Activated naive CD8-positive, alpha-beta T cell treated with anti-CD3 and anti-CD28 coated beads for 36 hours (primary cell): Measurements from ENCODE around the gene STK26. TPM values are rescaled to one million over a fixed set of nuclear protein-coding genes. Genes with fewer than 3 reads are reported as not detected.
"Not testable (repeated sequence)": the region's sequence is repeated elsewhere in the genome, so short reads cannot be mapped to it uniquely, and the experiment has no call there.

Experiments used
- DNase-seq: peaks from one replicate; pipeline ENCODE4 v3.0.0; 2021
- H3K27ac Mint-ChIP-seq: one replicate; pipeline ENCODE4 v1.8.0; 2022; ENCODE audit warnings: mild to moderate bottlenecking, moderate library complexity, mixed read lengths
- H3K27me3 Mint-ChIP-seq: one replicate; pipeline ENCODE4 v1.8.0; 2022; ENCODE audit warnings: mild to moderate bottlenecking, mixed read lengths
- H3K36me3 Mint-ChIP-seq: one replicate; pipeline ENCODE4 v1.8.0; 2021; ENCODE audit warnings: mild to moderate bottlenecking, mixed read lengths
- H3K4me1 Mint-ChIP-seq: one replicate; pipeline ENCODE4 v1.8.0; 2021; ENCODE audit warnings: mixed read lengths
- H3K4me3 Mint-ChIP-seq: one replicate; pipeline ENCODE4 v1.8.0; 2022; ENCODE audit warnings: mild to moderate bottlenecking, moderate library complexity, mixed read lengths
- H3K9me3 Mint-ChIP-seq: one replicate; pipeline ENCODE4 v1.8.0; 2022; ENCODE audit warnings: mixed read lengths
- total RNA-seq, 2 experiments: library from RNA; stranded (reverse); gene quantifications; one replicate each; pipeline ENCODE4 v1.2.3, GENCODE V29; 2021

STK26 gene
- total RNA-seq, 2 experiments from 2014 or later = 76.4 TPM

DNA sequence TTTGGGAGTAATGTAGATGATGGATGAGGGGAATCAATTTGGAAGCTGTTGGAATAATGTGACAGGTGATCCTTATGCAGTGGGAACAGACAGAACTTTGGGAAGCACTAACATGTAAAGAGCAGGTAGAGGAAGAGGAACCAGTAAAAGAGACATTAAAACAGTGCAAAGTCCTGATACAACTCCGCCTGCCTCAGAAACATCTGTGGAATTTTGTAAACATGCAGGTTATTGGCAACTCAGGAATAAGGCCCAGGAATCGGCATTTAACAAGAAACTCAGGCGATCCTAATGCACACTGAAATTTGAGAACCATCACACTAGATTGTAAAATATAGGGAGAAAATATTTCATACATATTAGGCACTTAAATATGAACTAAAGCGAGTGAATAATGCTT is 75.6 kb downstream of the STK26 start:
- H3K27ac Mint-ChIP-seq, H3K4me3 Mint-ChIP-seq, H3K4me1 Mint-ChIP-seq, DNase-seq, H3K9me3 Mint-ChIP-seq, H3K27me3 Mint-ChIP-seq, H3K36me3 Mint-ChIP-seq: not testable (repeated sequence)

DNA sequence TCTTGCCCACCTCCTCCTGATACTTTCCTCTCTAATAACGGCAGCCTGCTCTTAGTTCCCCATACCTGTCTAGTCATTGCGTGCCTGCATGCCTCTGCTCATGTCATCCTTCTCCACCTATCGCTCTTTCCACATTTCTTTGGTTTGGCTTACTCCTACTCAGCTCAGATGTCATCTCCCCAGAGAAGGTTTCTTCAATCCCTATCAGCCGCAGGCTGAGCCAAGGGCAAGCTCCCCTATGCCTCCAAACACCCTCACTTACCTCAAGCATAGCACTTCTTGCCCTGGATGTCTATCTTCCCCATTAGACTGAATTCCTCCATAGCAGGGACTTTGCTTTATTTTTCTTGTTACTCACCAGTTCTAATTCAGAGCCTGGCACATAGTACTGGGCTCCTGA is 78.1 kb downstream of the STK26 start:
- Mint-ChIP-seq H3K4me3 (no peak overlapping the region), H3K4me1 (no peaks in the 10 kb centered on the region), H3K36me3 (no peaks in the 10 kb centered on the region), H3K27me3 (no peaks in the 10 kb centered on the region), H3K27ac (no peak overlapping the region), H3K9me3 (no peaks in the 10 kb centered on the region)
- no peak for DNase-seq

- Mint-ChIP-seq H3K36me3 (no peaks in the 10 kb centered on the region), H3K27ac (no peak overlapping the region), H3K4me3 (no peak overlapping the region), H3K9me3 (no peaks in the 10 kb centered on the region), H3K4me1 (no peaks in the 10 kb centered on the region), H3K27me3 (no peaks in the 10 kb centered on the region)
- no peak for DNase-seq
These were observed 78.7 kb downstream of the STK26 start for GRCh38 chrX:132101799-132102198.

DNA sequence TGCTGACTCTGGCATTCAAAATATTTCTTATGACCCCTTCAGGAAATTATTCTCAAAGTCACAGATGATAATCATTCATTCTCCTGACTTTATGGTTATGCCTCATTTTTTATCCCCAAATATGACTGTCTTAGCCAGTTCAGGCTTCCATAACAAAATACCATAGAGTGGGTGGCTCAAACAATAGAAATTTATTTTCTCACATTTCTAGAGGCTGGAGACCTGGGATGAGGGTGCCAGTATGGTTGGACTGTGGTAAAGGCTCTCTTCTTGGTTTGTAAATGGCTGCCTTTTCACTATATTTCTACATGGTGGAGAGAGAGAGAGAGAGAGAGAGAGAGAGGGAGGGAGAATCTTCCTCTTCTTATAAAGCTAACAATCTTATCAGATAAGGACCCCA is 84.2 kb downstream of the STK26 start:
- Mint-ChIP-seq H3K36me3 (no peaks in the 10 kb centered on the region), H3K27me3 (no peaks in the 10 kb centered on the region), H3K4me1 (no peaks in the 10 kb centered on the region)

DNA sequence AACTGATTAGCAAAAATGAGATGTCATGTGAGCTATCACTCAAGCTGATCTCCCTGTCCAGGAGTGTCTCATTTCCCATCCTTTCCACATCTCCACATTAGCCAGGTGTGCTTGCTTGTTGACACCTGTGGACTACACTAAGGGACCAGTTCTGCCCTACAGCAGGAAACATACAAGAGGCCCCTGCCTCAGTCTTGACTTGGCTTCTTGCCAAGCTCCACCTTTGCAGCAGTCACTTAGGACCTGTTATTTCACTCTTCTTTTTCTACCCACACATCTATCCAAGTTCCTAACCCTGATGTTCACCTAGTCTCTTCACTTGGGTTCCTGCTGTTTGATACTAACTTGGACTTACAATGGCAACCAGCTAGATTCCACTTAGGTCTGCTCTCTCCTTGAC is 91.5 kb downstream of the STK26 start:
- no peaks in the 10 kb centered on the region for H3K9me3 Mint-ChIP-seq
- no peak overlapping the region for H3K27ac Mint-ChIP-seq
- H3K36me3 Mint-ChIP-seq = no peaks in the 10 kb centered on the region
- no peak for DNase-seq
- H3K27me3 Mint-ChIP-seq = no peaks in the 10 kb centered on the region
- no peak overlapping the region for H3K4me3 Mint-ChIP-seq
- H3K4me1 Mint-ChIP-seq = peaks cover 2% of the 10 kb centered on the region

More for the DNA sequence above, 84.2 kb downstream of the STK26 start:
- no peak for DNase-seq
- Mint-ChIP-seq H3K4me3 (no peak overlapping the region), H3K27ac (no peak overlapping the region), H3K9me3 (no peaks in the 10 kb centered on the region)

DNA sequence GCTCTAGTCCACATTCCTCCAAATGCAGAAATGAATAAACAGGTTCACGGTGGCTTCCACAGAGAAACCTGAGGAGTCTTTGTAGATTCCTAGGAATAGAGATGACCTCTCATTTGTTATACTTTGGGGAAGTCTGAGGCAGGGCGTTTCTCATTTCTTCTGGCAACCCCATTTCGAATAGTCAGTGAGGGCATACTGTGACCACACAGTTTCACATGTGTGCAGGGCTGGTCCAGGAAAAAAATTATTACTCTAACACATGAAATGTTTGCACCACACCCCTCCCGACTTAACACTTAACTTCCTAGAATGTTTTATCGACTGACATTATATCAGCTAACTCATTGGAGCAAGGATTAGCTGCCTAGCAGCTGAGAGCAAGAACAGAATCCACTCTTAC is 92.7 kb downstream of the STK26 start:
- peaks cover 2% of the 10 kb centered on the region for H3K4me1 Mint-ChIP-seq
- no peaks in the 10 kb centered on the region for H3K27me3 Mint-ChIP-seq
- no peak for DNase-seq

DNA sequence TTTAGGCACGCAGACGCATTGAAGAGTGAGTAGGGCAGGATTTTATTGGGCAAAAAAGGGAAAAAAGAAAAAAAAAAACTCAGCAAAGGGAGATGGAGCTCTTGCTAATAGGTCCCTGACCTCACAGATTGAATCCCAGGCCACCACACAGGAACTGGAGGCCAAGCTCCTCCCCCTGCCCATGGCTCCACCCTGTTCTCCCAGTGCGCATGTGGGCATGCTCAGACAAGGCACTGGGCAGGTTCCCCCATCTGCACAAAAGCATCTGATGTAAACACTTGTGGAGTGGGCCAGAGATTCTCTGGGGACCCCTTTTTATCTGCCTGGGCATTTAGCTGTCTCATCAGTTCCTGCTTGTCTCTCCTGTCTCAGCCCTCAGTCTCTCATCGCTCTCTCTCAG is 95.3 kb downstream of the STK26 start:
- no peak overlapping the region for H3K4me3 Mint-ChIP-seq

More for the DNA sequence above, 92.7 kb downstream of the STK26 start:
- Mint-ChIP-seq H3K9me3 (no peaks in the 10 kb centered on the region), H3K36me3 (no peaks in the 10 kb centered on the region), H3K4me3 (no peak overlapping the region), H3K27ac (no peak overlapping the region)

DNA sequence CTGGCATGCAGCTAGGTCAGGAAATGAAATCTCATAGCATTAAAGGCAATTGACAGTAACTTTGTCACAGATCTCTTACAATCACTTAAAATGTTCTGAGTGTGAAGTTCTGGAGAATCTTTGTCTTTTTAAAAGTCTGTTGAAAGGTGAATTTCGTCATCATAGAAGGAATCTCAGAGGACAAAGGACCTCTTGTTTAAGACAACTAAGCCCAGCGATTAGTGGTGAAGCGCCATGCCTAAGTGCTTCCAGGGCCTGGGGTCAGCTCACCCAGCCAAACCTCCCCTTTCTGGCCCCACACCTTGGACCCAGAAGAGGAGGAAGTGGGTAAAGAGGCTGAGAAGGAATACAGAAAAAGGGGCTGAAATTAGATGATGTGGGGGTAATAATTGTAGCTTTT is 96.2 kb downstream of the STK26 start:
- Mint-ChIP-seq H3K36me3 (no peaks in the 10 kb centered on the region), H3K27ac (no peak overlapping the region), H3K27me3 (no peaks in the 10 kb centered on the region), H3K9me3 (no peaks in the 10 kb centered on the region), H3K4me3 (no peak overlapping the region), H3K4me1 (no peaks in the 10 kb centered on the region)
- DNase-seq = no peak

More for the DNA sequence above, 95.3 kb downstream of the STK26 start:
- Mint-ChIP-seq H3K36me3 (no peaks in the 10 kb centered on the region), H3K27me3 (no peaks in the 10 kb centered on the region), H3K27ac (no peak overlapping the region), H3K4me1 (peaks cover 2% of the 10 kb centered on the region), H3K9me3 (no peaks in the 10 kb centered on the region)
- DNase-seq = no peak

DNA sequence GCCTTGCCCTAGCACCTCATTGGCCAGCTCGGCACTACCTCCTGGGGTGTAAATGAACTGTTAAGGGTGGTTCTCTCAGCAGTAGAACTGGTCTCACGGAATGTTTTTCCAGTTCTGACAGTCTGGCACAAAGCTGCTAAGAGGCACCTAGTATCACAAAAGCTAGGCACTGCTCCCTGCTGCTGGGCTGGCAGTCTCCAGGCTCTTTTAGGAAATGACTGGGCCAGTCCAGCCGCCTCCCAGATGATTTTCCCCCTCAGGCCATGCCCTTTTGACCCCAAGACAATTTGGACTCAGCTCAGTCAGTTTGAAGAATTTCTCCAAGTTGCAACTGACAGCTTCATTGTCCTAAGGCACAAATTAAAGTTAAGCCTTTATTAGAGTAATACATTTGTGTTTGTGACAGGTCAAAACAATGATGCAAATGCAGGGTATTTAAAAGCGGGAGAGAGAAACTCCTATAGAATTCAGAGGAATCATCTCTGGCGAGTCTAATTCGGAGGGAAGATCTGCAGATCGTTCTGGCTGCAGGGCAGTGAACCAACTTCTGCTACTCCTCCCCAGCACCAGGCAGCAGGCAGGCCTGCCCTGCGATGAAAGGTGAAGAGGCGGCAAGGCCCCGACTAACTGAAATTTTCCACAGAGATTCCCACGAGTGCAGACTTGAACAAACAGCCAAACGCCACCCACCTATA is 96.9 kb downstream of the STK26 start:
- Mint-ChIP-seq H3K4me1 (no peaks in the 10 kb centered on the region), H3K4me3 (no peak overlapping the region), H3K9me3 (no peaks in the 10 kb centered on the region), H3K27ac (no peak overlapping the region), H3K27me3 (no peaks in the 10 kb centered on the region), H3K36me3 (no peaks in the 10 kb centered on the region)
- no peak for DNase-seq

DNA sequence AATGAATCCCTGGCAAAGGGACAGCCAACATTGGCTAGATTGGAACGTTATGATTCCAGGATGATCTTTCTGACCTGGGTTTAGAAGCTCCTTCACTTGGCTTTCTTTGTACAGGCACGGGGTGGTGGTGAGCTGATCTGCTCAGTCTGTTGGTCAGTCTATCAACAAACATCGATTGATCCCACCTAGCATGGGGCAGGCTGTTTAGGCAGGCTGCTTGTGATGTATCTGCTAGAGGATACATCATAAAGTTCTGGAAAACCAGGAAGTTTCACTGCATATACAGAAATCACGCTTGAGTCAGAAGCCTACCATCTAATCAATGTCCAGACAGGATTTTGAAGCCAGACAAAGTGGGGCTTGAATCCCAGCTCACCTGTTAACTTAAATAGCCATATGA is 97.8 kb downstream of the STK26 start:
- Mint-ChIP-seq H3K9me3 (no peaks in the 10 kb centered on the region), H3K4me1 (no peaks in the 10 kb centered on the region), H3K4me3 (no peak overlapping the region), H3K27me3 (no peaks in the 10 kb centered on the region), H3K36me3 (no peaks in the 10 kb centered on the region), H3K27ac (no peak overlapping the region)
- no peak for DNase-seq

Other genes with a start within 250 kb of the STK26 start
- not detected for gene FRMD7, start 104.7 kb downstream of the STK26 start, total RNA-seq
- 10 to 100 TPM; 30.6 to 34.5 TPM for gene RAP2C, start 196.1 kb downstream of the STK26 start, total RNA-seq